Fibroblast of lung (primary cell): ENCODE measurements around the gene UCKL1. TPM values are rescaled to one million over a fixed set of nuclear protein-coding genes. Genes with fewer than 3 reads are reported as not detected.

Experiments
- DNase-seq, 2 donors: peaks; one replicate each; pipeline versions ENCODE4 v3.0.0 to v3.0.0-alpha.2; 2010; ENCODE audit warnings: low read depth in 2 of 2
- H2AFZ ChIP-seq: 2 replicates; pipeline ENCODE4 v1.5.1; 2012; ENCODE audit warnings: low read length, control low read depth, inconsistent platforms
- H3K27ac ChIP-seq: 2 replicates; pipeline ENCODE4 v1.5.1; 2011; ENCODE audit warnings: low read length, control low read depth; ENCODE audit not compliant: insufficient read depth
- H3K27me3 ChIP-seq: 2 replicates; pipeline ENCODE4 v1.5.1; 2011; ENCODE audit warnings: mild to moderate bottlenecking, low read length; ENCODE audit not compliant: control insufficient read depth, insufficient read depth
- H3K36me3 ChIP-seq: 2 replicates; pipeline ENCODE4 v1.5.1; 2011; ENCODE audit warnings: low read length; ENCODE audit not compliant: control insufficient read depth, insufficient read depth
- H3K4me1 ChIP-seq: 2 replicates; pipeline ENCODE4 v1.5.1; 2011; ENCODE audit warnings: low read length; ENCODE audit not compliant: control insufficient read depth, insufficient read depth; ENCODE audit errors: extremely low read depth
- H3K4me2 ChIP-seq: 2 replicates; pipeline ENCODE4 v1.5.1; 2011; ENCODE audit warnings: low read length, control low read depth; ENCODE audit not compliant: insufficient read depth; ENCODE audit errors: extremely low read depth
- H3K4me3 ChIP-seq, 4 experiments: fragments of 200-600 bp in 1 of 4; sonication (generic) in 1 of 4; replicated peaks in 1 of 4; 2 replicates each; pipeline ENCODE4 v1.5.1; 2011 to 2016; ENCODE audit warnings: low read length in 4 of 4, low read depth in 3 of 4, mild to moderate bottlenecking in 3 of 4, control low read depth in 2 of 4, inconsistent platforms in 1 of 4, mixed read lengths in 1 of 4; ENCODE audit not compliant: insufficient read depth in 1 of 4; ENCODE audit errors: control extremely low read depth in 1 of 4
- H3K79me2 ChIP-seq: 2 replicates; pipeline ENCODE4 v1.5.1; 2012; ENCODE audit warnings: mild to moderate bottlenecking, low read length, inconsistent platforms; ENCODE audit not compliant: control insufficient read depth, insufficient read depth
- H3K9ac ChIP-seq: 2 replicates; pipeline ENCODE4 v1.5.1; 2011; ENCODE audit warnings: mild to moderate bottlenecking, low read length, control low read depth; ENCODE audit not compliant: insufficient read depth
- H3K9me3 ChIP-seq: 2 replicates; pipeline ENCODE4 v1.5.1; 2012; ENCODE audit warnings: low read depth, low read length; ENCODE audit not compliant: control insufficient read depth, insufficient read depth
- H4K20me1 ChIP-seq: 2 replicates; pipeline ENCODE4 v1.5.1; 2011; ENCODE audit warnings: low read length; ENCODE audit not compliant: control insufficient read depth, insufficient read depth; ENCODE audit errors: extremely low read depth
- CTCF ChIP-seq, 2 donors: IDR thresholded peaks in 1 of 2; conservative IDR thresholded peaks in 1 of 2; 1 replicate in 1 of 2; 2 replicates in 1 of 2; pipeline ENCODE4 v1.5.1; 2011 to 2012; ENCODE audit warnings: low read length in 2 of 2, control low read depth in 1 of 2, inconsistent platforms in 1 of 2, low read depth in 1 of 2, mild to moderate bottlenecking in 1 of 2
- EZH2 ChIP-seq: IDR thresholded peaks from 2 replicates; pipeline ENCODE4 v1.5.1; 2012; ENCODE audit warnings: low read length, control low read depth, mild to moderate bottlenecking; ENCODE audit errors: missing control alignments
- polyA plus RNA-seq, 2 donors: library from polyadenylated mRNA; depleted of rRNA in 1 of 2; stranded (reverse) in 1 of 2; unstranded in 1 of 2; fragments of >200 nt; gene quantifications; 2 replicates each; pipeline ENCODE4 v1.2.1, GENCODE V29; 2011 to 2012; ENCODE audit warnings: missing spikeins in 1 of 2
- total RNA-seq: library from RNA; depleted of rRNA; stranded (reverse); fragments of >200 nt; gene quantifications from 2 replicates; pipeline ENCODE4 v1.2.1, GENCODE V29; 2014

Gene UCKL1
- total and polyA plus RNA-seq, 2 donors (not counting 1 experiment from before 2014, with no cell fraction given), result 16.4 to 27.9 TPM

GRCh38 chr20:63913768-63914167 lies 42.4 kb downstream of the UCKL1 start:
- TF ChIP-seq CTCF (conservative IDR thresholded peaks at IDR 0.05 in 1 of 2, IDR thresholded peaks at IDR 0.05 in 1 of 2; ENCODE audit: low read depth in 1 of 2, low read length in 2 of 2) (no peak), EZH2 (no peak)
- Histone ChIP-seq H3K27me3 (no peaks in the 10 kb centered on the region), H2AFZ (no peak overlapping the region), H3K36me3 (peaks cover 2% of the 10 kb centered on the region), H3K4me1 (no peaks in the 10 kb centered on the region), H3K79me2 (peaks cover 64% of the 10 kb centered on the region), H3K9me3 (no peaks in the 10 kb centered on the region), H3K9ac (no peak overlapping the region), H3K27ac (no peak overlapping the region), H3K4me3 (no peak overlapping the region), H4K20me1 (no peaks in the 10 kb centered on the region), H3K4me2 (no peak overlapping the region)
- DNase-seq, result no peak

GRCh38 chr20:63911176-63911575 lies 45.0 kb downstream of the UCKL1 start:
- Histone ChIP-seq H3K27me3 (no peaks in the 10 kb centered on the region), H3K4me3 (no peak overlapping the region), H3K4me1 (no peaks in the 10 kb centered on the region), H2AFZ (no peak overlapping the region), H3K27ac (peak overlapping the region; percentile 47), H3K9me3 (no peaks in the 10 kb centered on the region), H4K20me1 (no peaks in the 10 kb centered on the region), H3K9ac (no peak overlapping the region), H3K79me2 (peaks cover 75% of the 10 kb centered on the region), H3K36me3 (peaks cover 2% of the 10 kb centered on the region), H3K4me2 (peak overlapping the region; percentile 42)
- DNase-seq, result peak; percentile 39 to 59
- TF ChIP-seq CTCF (conservative IDR thresholded peaks at IDR 0.05 in 1 of 2, IDR thresholded peaks at IDR 0.05 in 1 of 2; ENCODE audit: low read depth in 1 of 2, low read length in 2 of 2) (no peak), EZH2 (no peak)

GRCh38 chr20:63908008-63908682 lies 48.1 kb downstream of the UCKL1 start:
- DNase-seq, result no peak
- Histone ChIP-seq H3K27me3 (no peaks in the 10 kb centered on the region), H3K4me1 (no peaks in the 10 kb centered on the region), H3K79me2 (peaks cover 80% of the 10 kb centered on the region), H3K9ac (no peak overlapping the region), H4K20me1 (no peaks in the 10 kb centered on the region), H3K27ac (no peak overlapping the region), H3K9me3 (no peaks in the 10 kb centered on the region), H2AFZ (no peak overlapping the region), H3K4me2 (no peak overlapping the region), H3K4me3 (no peak overlapping the region), H3K36me3 (peaks cover 2% of the 10 kb centered on the region)
- TF ChIP-seq EZH2 (no peak), CTCF (conservative IDR thresholded peaks at IDR 0.05 in 1 of 2, IDR thresholded peaks at IDR 0.05 in 1 of 2; ENCODE audit: low read depth in 1 of 2, low read length in 2 of 2) (no peak)
